HEK293T (cell line): ENCODE measurements around the gene GRM4.

Experiments used
- CTBP1 ChIP-seq: fragments of 450-650 bp; IDR thresholded peaks from 2 replicates; pipeline ENCODE4 v1.6.1; 2016; ENCODE audit warnings: borderline replicate concordance
- TF ChIP-seq, protein P1 (sequence below): fragments of 450-650 bp; IDR thresholded peaks from 2 replicates; pipeline ENCODE4 v1.6.1; 2016

DNA sequence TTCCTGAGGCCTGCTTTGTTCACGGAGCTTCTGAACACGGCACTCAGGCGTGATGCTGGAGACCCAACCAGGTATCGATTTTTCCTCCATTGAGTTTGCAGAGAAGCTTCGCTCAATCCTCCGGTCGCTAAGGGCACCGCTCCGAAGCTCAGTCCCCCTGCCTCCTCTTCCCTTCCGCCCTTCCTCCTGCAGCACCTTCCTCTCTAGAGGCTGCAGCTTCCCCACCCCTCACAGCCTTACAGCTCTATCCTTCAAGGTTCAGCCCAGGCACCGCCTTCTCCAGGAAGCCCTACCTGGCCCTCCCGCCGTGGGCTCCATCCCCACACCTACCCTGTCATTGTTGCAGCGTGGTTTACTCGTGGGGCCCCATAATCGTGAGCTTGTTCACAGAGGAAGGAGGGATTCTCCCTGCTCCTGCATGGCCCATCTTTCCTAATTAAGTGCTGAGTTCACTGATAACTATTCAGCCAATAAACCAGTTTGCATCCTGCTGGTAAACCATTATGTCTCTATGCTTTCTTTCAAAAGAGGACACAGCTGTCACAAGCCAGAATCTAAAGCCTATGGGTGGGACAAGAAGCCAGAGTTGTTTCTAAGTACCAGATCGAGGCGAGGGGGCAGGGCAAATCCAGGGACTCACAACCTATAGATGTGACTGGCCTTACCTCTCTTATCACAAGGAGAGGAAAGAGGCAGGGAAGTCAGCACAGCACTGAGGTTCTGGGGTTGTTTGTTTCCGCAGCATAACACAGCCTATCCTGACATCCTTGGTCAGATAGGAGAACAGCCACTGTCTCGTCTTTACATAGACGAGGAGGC, 152.0 kb downstream of the GRM4 start:
- TF ChIP-seq, protein P1, sequence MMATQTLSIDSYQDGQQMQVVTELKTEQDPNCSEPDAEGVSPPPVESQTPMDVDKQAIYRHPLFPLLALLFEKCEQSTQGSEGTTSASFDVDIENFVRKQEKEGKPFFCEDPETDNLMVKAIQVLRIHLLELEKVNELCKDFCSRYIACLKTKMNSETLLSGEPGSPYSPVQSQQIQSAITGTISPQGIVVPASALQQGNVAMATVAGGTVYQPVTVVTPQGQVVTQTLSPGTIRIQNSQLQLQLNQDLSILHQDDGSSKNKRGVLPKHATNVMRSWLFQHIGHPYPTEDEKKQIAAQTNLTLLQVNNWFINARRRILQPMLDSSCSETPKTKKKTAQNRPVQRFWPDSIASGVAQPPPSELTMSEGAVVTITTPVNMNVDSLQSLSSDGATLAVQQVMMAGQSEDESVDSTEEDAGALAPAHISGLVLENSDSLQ, result no peak
- TF ChIP-seq CTBP1, result no peak
